Liver (tissue), 3 donors: Measurements from ENCODE around the gene COL5A1.

Experiments
- CTCF ChIP-seq: fragments of 150-350 bp; IDR thresholded peaks from 2 replicates; pipeline ENCODE4 v1.5.1; 2017; ENCODE audit warnings: improper control_type of control experiment, low read depth, low read length; ENCODE audit not compliant: missing input control
- FOXA2 ChIP-seq: IDR thresholded peaks from 2 replicates; pipeline ENCODE4 v1.6.1; 2016; ENCODE audit warnings: antibody characterized with exemption
- JUND ChIP-seq, 2 donors: IDR thresholded peaks; 2 replicates each; pipeline ENCODE4 v1.6.1; 2016; ENCODE audit warnings: antibody characterized with exemption in 2 of 2
- RAD21 ChIP-seq, 2 donors: IDR thresholded peaks; 2 replicates each; pipeline ENCODE4 v1.6.1; 2016; ENCODE audit warnings: antibody characterized with exemption in 2 of 2, mild to moderate bottlenecking in 2 of 2
- ZBTB33 ChIP-seq: IDR thresholded peaks from 2 replicates; pipeline ENCODE4 v1.6.1; 2016; ENCODE audit warnings: antibody characterized with exemption
- donor health status: healthy.
- donor health status: healthy.

- TF ChIP-seq CTCF = no peak
- TF ChIP-seq ZBTB33 = no peak
- TF ChIP-seq FOXA2 = no peak
- no peak for TF ChIP-seq JUND (IDR thresholded peaks at IDR 0.05)
- no peak for TF ChIP-seq RAD21 (IDR thresholded peaks at IDR 0.05)
Measured at GRCh38 chr9:134851020-134851419, 209.4 kb downstream of the COL5A1 start.
